Activated gamma-delta T cell treated with anti-CD3 and anti-CD28 coated beads, Interleukin-2, amount 50 U/mL, for 16 hours (primary cell): Measurements from ENCODE around the gene CYSLTR2.
A peak's percentile ranks its signal among the peaks of the same experiment; 100 is the strongest.

Source experiments
- DNase-seq: peaks from one replicate; pipeline ENCODE4 v3.0.0-alpha.2; 2020; ENCODE audit warnings: low read depth

Gene CYSLTR2

DNA sequence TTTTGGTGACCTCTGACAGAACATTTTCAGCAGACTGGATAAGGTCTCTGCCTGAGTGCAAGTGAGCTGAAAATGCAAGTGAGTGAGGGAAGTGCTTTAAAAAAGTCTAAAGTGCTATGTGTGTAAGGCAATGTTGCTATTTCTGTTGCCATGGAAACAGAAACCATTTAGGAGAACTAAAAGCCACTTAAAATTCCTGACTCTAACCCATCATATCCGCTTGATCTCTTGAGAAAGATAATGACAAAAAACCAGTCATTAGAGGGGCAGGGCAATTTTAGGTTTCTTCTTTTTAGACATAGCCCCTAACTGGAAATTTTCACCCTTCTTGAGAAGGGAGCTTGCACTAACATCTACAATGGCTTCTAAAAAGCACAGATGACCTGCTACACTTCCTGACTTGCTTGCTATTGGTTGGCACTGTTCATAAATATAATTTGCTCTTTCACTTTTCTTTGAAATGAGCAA, at the start of gene CYSLTR2:
TSS of gene CYSLTR2 (plus strand) at position 458 of the 468 bp plus-strand sequence. CDS start 52,889 bp downstream, outside the sequence.
- peak; percentile 0 for DNase-seq

DNA sequence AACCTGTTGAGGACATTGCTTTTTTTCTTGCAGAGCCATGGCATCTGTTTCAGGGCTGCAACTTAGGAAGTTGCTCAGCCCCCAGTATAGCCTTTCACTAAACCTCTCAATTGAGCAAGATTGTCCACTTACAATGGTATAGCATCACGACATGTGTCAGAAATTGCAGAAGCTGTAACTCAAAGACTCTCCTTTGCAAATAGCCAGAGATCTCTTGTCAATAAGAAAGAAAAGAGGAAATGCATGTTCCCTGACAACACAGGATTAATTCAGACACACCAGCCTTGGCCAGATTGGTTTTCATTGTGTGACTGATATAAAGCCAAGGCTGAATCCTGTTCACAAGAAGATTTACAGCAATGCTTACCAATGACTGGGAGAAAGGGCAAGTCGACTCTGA, 38.7 kb upstream of the CYSLTR2 start:
- DNase-seq = no peak

- no peak for DNase-seq
These were observed 34.8 kb upstream of the CYSLTR2 start for GRCh38 chr13:48618937-48619336.

DNA sequence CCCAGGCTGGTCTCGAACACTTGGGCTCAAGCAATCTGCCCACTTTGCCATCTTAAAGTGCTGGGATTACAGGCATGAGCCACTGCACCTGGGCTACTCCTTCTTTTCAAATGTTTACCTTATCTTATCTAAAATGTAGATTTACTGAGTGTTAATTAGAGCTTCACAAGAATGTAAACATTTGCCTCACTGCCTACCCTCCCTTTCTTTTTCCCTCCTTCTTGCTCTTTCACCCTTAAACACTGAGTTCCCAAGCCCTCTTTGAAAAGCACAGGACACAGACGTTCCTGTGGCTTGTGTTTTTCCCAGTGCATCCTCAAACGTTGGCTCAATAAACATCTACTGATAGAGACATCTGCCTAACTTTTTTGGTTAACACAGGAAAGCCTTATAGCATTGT, 32.7 kb upstream of the CYSLTR2 start:
- no peak for DNase-seq

DNA sequence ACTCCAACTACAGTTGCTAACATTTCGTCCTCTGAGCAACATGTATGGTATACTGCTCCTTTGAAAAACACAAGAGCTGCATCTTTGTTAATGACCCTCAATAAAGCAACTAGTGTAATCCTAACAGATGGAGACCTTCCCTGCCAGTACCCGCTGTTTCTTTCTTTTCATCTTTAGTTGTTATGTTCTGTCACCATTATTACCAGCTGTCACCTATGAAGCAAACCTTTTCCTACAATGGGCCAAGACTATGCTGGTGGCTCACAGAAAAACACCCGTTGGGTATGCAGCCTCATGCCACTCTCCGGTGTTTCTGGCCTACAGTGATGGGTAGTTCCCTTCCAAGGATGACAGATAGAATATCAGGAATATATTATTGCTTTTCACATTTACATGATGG, 29.7 kb upstream of the CYSLTR2 start:
- no peak for DNase-seq

DNA sequence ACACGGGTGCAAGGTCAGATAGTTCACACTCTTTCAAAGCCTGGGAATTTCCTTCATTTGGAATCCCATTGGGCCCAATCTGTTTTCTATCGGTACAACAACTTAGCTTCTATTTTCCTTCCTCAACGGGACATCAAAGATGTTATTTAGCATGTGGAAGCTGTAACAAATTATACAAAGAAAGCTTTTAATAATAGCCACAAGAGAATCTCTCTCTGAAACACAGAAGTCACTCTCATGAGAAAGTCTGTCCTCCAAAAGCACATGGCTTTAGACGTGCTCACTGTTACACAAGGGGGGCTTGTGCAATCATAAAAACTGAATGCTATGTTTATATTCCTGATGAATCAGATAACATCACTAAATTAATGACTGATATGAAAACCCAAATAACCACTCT, 28.9 kb upstream of the CYSLTR2 start:
- DNase-seq = no peak

GRCh38 chr13:48625413-48626076, 28.2 kb upstream of the CYSLTR2 start:
- DNase-seq = no peak

DNA sequence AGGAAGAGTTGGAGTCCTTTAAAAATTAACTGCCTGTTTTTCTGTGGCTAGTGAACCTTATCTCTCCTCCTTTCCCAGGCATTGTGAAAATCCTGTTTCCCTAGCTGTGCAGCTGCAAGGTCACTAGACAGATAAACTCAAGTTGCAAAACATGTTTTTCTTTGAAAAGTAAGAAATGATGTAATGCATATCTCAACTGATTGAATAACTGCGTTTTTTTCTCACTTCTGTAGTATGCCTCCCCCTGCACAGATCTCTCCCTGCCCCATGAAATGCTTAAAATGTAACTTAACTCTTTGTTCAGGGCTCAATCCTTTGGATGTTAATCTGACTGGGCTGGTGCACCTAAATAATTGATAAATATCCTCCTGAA, 27.7 kb upstream of the CYSLTR2 start:
- no peak for DNase-seq

- no peak for DNase-seq
These were observed 26.8 kb upstream of the CYSLTR2 start for GRCh38 chr13:48626726-48627451.

- DNase-seq = no peak
These were observed 24.5 kb upstream of the CYSLTR2 start for GRCh38 chr13:48629277-48629676.

GRCh38 chr13:48630291-48630690, 23.4 kb upstream of the CYSLTR2 start:
- no peak for DNase-seq

DNA sequence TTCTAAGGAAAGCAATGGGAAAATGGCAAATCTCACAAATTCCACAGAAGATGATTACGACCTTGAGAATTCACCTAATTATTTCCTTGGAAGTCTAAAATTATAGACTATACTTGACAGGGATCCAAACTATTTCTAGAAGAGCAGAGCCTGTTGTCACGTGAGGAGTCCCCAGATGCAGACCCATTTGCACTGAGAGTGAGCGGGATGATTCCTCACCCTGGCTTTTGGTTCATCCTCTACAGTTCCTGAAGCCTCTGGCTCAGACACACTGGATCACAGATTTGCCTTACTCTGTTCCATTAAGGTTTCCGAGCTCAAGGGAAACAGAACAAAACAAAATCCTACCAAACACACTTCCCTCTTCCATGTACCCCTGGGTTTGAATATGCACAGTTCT, 23.0 kb upstream of the CYSLTR2 start:
- DNase-seq = no peak

GRCh38 chr13:48631441-48631840, 22.3 kb upstream of the CYSLTR2 start:
- DNase-seq = no peak

GRCh38 chr13:48633700-48634099, 20.0 kb upstream of the CYSLTR2 start:
- DNase-seq = no peak

- no peak for DNase-seq
These were observed 19.1 kb upstream of the CYSLTR2 start for GRCh38 chr13:48634636-48635035.

- no peak for DNase-seq
These were observed 18.3 kb upstream of the CYSLTR2 start for GRCh38 chr13:48635478-48635877.

DNA sequence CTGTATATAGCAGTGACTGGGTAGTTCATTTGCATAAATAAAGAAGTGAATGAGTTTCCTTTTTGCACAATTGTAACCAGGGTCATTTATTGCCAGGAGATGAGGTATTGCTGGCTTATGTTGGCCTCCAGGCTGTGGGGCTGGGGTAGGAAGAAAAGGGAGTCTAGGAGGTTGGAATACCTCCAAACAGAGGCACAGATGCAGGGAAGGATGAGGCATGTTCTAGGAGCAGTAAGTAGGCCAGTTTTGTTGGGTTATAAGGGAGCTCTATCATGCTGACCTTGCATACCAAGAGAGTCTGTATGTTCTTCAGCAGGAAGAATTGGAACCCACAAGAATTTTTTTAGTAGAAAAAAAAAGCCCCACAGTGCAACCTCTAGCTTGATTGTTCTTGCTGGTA, 17.2 kb upstream of the CYSLTR2 start:
- DNase-seq = no peak

DNA sequence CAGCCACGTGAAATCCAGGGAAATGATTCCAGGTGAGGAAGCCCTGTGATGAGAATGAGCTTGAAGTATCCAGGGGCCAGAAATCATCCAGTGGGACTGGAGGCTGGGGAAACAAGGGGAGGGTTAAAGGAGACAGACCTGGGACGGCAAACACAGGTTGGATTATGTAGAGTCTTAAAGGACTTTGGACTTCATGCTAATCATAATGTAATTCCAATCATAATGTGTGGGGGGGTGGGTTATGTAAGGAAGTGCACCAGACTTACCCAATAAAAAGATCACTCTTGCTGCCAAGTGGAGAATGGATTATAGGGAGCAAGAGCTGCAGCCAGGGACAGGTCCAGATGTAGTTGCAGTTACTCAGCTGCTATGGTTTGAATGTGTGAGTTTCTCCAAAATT, 16.1 kb upstream of the CYSLTR2 start:
- no peak for DNase-seq

GRCh38 chr13:48640767-48641166, 13.0 kb upstream of the CYSLTR2 start:
- DNase-seq = no peak

DNA sequence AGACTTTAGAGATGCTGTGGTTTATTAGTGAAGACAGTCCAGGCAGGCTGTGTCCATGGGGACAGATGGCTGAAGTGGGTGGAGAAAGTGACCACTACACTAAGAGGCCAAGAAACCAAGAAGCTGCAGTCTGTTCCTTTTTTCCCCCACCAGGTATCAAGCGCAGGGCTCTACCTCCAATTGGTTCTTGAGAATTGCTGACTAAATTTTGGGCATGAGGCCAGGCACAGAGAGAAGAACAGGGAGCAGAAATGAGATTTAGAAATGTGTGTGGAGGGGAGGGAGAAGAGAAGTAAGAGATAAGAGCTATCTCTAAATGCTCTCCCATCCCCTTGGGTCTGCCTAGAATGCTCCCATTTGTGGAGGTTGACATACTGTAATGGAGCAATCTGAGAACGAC, 12.3 kb upstream of the CYSLTR2 start:
- no peak for DNase-seq

DNA sequence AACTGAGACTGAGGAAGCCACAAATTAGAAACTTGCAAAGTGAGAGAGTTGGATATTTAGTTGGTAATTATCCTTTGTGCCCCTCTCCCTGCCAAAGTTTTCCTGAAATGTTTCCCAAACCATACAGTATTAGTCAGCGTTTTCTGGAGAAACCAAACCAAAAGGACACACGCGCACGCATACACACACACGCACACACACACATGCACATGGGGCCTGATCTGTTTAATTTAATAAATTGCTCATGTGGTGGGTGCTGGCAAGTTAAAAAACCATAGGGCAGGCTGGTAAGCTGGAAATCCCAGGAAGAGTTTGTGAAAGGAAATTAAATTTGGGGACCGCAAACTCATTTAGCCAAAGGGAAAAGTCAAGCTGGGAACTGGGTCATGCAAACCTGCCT, 11.7 kb upstream of the CYSLTR2 start:
- DNase-seq = no peak

DNA sequence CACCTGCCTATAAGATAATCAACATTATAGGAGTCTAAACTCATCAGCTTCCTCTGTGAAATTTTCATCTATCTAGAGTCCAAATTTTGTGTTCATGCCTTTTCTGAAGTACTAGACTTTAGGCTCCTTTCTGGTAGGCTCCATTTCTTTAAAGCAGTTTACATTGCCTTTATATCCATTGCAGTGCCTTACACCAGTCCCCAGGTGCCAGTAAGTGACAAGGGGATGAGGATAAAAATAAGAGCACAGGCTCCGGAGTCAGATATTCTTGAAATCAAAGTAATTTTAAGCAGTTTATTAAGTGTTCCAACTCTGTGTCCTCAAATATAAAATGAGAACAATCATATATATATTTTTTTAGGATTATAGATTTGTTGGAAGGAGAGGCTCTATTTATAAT, 10.6 kb upstream of the CYSLTR2 start:
- no peak for DNase-seq

DNA sequence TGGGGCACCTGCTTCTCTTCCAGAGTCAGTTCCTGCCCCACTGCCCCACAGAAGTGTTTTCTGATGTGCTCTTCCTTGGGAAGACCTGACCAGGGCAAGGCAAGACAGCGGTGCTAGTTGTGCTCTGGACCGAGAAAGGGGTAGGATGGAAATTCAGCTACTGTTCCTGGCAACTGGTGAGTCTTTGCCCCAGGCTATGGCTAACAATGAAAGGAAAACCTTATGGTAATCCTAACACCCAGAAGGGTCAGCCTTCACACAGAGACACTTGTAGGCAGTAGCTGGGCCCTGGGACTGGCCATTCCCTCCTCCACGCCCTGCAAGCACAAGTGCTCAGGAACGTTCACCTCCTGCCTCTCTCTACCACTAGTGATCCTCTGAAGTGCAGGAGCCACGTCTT, 9.6 kb upstream of the CYSLTR2 start:
- DNase-seq = no peak

DNA sequence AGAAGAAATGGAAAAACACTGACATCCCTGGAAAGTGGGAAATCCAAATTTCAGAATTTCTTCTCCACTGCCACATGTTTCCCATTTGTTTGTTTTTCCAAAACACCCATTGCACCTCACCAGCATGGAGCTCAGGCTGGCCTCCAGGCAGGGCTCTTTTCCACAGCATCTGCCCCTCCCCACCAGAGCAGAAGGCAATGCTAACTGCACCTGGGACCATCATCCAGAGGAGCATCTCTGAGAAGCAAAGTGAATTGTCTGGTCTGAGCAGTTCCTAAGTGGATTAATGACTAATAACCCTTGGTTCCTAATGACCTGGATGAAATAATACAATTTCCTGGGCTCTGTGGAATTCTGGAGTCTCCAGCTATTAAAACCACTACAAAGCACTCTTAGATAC, 8.8 kb upstream of the CYSLTR2 start:
- DNase-seq = no peak
